C4-2B (cell line): ENCODE data around the gene KRTAP24-1.

Source experiments
- H3K27ac ChIP-seq: fragments of 450-650 bp; 2 replicates; pipeline ENCODE4 v1.5.1; 2017
- ZFX ChIP-seq: fragments of 450-650 bp; IDR thresholded peaks from 2 replicates; pipeline ENCODE4 v1.6.1; 2017
- TF ChIP-seq, protein P1 (sequence below): fragments of 450-650 bp; conservative IDR thresholded peaks from 2 replicates; pipeline ENCODE4 v1.5.1; 2017; ENCODE audit warnings: mild to moderate bottlenecking

Gene KRTAP24-1, protein sequence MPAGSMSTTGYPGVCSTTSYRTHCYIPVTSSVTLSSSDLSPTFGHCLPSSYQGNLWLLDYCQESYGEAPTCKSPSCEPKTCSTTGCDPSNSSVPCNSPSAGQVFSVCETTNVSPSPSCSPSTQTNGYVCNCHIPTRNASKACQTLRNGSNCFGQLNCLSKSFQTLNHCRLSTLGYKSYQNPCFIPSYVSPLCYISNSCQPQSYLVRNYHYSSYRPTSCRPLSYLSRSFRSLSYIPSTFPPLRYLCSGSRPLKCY

DNA sequence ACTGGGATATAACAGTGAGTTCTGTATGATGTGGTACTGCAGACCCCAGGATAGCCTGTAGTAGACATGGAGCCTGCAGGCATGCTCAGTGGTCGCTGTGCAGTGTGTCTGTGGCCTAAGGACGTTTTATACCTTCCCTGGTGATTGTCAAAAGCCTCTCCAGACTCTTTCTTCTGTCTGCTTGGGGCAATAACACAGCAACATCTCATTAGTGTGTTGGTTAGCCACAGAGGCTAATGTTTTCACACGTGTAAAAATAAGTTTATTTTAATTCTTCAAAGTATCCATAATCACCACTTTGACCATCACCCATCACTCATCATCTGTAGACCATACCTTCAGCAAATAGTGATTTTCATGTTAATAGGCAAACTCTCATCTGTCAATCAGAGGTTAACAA is at the start of gene KRTAP24-1:
TSS of gene KRTAP24-1 (minus strand) at position 101 of the 400 bp plus-strand sequence. CDS start at position 83, 18 bp downstream.
- H3K27ac ChIP-seq = no peak within 1 kb of the TSS
- TF ChIP-seq, protein P1, sequence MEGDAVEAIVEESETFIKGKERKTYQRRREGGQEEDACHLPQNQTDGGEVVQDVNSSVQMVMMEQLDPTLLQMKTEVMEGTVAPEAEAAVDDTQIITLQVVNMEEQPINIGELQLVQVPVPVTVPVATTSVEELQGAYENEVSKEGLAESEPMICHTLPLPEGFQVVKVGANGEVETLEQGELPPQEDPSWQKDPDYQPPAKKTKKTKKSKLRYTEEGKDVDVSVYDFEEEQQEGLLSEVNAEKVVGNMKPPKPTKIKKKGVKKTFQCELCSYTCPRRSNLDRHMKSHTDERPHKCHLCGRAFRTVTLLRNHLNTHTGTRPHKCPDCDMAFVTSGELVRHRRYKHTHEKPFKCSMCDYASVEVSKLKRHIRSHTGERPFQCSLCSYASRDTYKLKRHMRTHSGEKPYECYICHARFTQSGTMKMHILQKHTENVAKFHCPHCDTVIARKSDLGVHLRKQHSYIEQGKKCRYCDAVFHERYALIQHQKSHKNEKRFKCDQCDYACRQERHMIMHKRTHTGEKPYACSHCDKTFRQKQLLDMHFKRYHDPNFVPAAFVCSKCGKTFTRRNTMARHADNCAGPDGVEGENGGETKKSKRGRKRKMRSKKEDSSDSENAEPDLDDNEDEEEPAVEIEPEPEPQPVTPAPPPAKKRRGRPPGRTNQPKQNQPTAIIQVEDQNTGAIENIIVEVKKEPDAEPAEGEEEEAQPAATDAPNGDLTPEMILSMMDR = no peak
- TF ChIP-seq ZFX = no peak

DNA sequence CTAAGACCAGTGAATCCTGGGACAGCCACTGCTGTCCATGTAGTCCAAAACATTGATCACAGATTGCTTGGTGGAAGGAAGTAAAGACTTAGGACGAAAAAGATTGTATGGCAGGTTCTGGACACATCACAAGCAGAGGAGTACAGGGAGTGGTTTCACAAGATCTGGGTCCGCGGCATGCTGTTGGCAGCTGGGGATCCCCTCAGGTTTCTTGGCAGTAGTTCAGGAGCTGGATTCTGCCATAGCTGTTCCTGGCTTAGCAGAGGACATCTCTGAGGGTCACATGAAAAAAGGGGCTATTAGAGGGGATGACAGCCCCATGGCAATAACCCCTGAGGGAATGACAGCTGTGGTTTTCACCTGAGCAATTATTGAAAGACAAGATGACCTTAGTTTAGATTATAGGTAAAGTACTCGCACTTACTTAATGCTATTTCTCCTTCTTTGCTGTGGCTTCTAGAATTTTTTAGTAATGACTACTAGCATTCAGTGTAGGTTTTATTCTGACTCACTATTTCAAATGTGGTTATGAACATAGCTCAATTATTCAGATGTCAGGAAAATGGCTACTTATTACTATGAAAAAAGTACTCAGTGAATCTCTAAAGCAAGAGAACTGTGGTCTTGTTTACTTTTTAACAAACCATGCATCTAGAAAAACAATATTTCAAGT is 46.6 kb upstream of the KRTAP24-1 start:
- TF ChIP-seq, protein P1 = no peak
- no peak for TF ChIP-seq ZFX
- no peak overlapping the region for H3K27ac ChIP-seq

DNA sequence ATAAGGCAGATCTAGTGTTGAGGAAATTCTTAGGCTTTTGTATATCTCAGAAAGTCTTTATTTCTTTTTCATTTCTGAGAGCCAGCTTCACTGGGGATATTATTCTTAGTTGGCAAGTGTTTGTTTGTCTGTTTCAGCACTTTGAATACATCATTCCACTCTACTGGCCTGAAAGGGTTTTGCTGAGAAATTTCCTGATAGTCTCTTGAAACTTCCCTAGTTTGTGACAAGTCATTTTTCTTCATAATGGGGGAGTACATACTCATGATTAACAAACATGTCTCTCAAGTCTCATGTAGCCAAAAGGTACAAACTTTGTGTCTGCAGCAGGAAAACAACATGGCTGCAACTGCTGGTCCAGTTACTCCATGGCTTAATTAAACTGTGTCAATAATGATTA is 43.6 kb upstream of the KRTAP24-1 start:
- H3K27ac ChIP-seq = no peak overlapping the region
- TF ChIP-seq, protein P1 = no peak
- TF ChIP-seq ZFX = no peak

DNA sequence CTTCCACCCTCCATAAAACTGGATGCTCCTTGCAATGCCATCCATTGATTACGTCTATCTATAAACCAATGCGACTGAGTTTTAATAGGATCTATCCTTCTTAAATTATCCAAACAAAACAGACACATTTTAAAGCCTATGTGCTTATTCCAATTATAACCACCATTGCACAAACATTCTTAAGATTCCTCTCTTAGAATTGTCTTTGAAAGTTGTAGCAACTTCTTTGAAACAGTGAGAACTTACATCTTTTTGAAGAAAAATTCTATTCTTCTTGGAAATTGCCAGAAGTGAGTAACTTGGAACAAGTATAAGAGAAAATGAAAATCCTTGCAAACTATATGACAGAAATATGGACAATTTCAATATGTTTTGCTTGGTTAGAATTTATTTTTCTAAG is 37.5 kb upstream of the KRTAP24-1 start, which contains the start of gene KRTAP26-1:
TSS of gene KRTAP26-1 (minus strand) at position 101 of the 400 bp plus-strand sequence. CDS start 280 bp downstream, outside the sequence.
- H3K27ac ChIP-seq = no peak within 1 kb of the TSS
- TF ChIP-seq, protein P1 = no peak
- TF ChIP-seq ZFX = no peak

DNA sequence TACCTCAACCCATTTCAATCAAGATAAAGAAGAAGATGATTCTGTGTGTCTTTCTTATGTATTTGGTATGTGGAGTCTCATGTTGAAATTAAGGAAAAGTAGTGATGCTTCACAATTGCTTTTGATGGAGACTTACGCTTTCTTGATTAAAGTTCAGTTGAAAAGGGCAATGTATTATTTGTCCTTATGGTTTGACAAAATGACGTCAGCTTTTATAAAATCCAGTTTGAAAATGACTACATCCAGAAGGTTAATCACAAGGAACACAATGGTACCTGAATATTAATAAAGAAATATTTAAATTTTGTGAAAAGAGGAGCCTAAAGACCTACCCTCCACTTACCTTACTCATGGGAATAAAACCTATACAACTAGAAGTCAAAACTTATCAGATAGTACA is 33.0 kb upstream of the KRTAP24-1 start:
- TF ChIP-seq ZFX = no peak
- TF ChIP-seq, protein P1 = no peak
- no peak overlapping the region for H3K27ac ChIP-seq

DNA sequence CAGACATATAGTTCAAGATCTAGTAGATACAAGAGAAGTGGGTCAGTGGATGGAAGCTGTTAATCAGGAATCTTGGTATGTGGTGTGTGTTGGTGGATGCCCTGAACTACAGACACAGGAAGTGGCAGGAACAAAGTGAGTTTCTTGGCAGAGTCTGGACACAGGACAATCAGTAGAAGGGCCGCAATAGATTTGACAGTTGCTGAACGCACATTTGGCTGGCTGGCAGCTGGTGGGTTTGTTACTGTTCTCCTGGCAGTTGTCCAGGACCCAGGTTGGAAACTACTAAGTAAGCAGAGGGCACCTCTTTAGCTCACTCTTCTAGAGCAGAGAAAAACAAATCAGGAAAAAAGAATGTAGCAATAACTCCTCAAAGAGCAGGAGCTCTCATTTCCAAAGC is 24.1 kb upstream of the KRTAP24-1 start:
- TF ChIP-seq, protein P1 = no peak
- no peak for TF ChIP-seq ZFX
- H3K27ac ChIP-seq = no peak overlapping the region

DNA sequence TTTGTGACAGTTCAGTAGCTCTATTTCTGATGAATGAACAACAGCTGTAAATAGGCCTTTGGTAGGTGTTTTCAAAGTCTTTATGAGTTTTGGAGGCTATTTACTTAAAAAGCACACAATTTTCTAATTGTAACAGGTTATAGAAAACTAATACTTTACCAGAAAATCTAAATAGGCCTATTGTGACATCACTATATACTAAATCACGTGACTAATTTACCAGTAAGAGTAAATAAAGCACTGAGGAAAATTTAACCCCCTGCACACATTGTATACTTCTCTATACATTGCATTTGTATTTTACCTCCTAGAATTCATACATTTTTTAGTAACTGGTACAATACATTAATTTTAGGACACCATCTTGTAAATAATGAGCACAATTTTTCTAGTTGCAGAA is 22.4 kb upstream of the KRTAP24-1 start:
- TF ChIP-seq, protein P1 = no peak
- no peak for TF ChIP-seq ZFX

More for the DNA sequence above, 22.4 kb upstream of the KRTAP24-1 start:
- no peak overlapping the region for H3K27ac ChIP-seq
